NOMO-1 (cell line): ENCODE measurements around the gene POU2AF1.

Source experiments
- DNase-seq, 2 experiments: peaks; one replicate each; lab custom pipeline; 2025; ENCODE audit not compliant: unreplicated experiment in 2 of 2; lab: John Stamatoyannopoulos, UW

The POU2AF1 gene

GRCh38 chr11:111349191-111349695 lies 29.8 kb downstream of the POU2AF1 start:
- no peak for DNase-seq

DNA sequence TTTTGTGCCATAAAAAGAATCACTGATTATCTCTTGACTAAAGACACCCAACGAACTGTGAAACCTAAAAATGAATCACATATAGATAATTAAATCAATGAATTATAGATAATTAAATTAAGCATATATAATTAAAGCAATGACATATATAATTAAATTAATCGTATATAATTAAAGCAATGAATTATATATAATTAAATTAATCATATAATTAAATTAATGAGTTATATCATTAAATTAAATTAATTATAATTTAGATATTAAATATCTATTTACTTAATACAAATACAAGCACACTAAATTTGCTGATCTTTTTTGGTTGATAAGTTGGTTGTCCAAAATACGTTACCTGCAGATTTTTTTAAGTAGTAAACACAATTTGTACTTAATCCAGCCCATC lies 30.9 kb downstream of the POU2AF1 start:
- DNase-seq: no peak

GRCh38 chr11:111347723-111348115 lies 31.4 kb downstream of the POU2AF1 start:
- DNase-seq: no peak

DNA sequence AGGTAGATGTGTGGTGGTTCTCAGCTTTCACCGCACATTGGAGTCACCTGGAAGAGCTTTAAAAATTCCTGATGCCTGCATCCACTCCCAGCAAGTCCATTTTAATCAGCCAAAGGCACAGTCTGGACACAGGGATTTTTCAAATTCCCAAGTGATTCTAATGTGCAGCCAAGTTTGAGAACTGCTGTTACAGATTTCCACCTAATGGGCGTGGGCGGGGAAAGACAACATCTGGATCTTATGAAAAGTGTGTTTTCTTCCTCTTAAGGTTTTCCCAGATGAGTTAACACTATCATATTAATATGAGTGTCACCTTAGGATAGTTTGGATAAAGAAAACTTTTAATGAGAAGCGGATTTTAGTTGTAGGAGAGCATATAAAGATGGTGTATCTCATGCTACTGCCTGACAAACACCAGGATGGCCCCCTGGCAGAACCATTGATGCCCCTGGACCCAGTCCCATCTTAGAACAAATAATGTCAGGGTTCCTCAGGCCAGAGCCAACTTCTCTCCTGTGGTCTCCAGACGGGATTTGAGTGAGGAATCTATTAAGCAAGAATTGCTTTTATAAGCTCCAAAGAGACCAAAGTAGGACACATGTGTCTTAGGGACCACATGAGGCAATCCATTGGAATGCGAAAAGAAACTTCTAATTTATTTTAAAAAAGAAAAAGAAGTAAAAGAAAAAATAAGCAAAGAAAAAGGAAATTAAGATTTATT lies 31.9 kb downstream of the POU2AF1 start:
- no peak for DNase-seq

DNA sequence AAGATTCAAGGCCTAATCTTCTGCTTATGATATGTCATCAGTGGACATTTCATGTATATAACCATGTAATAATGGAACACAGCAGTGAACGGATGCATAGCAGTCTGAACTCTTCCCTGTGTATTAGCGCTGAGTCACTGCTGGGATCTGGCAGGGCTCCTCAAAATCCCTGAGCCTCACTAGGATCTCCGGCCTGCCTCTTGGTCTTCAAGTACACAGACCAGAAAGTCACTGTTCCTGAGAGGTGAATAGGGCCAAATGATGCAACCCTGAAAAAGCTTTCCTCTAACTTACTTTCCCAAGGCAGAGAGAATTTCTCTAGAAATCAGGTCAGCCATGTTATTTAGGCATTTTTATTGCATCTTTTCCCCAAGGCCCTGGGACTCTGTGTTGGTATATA lies 35.0 kb downstream of the POU2AF1 start:
- DNase-seq: no peak

- DNase-seq: no peak
These were observed 36.7 kb downstream of the POU2AF1 start for GRCh38 chr11:111342329-111342728.

GRCh38 chr11:111339758-111340388 lies 39.2 kb downstream of the POU2AF1 start:
- no peak for DNase-seq

DNA sequence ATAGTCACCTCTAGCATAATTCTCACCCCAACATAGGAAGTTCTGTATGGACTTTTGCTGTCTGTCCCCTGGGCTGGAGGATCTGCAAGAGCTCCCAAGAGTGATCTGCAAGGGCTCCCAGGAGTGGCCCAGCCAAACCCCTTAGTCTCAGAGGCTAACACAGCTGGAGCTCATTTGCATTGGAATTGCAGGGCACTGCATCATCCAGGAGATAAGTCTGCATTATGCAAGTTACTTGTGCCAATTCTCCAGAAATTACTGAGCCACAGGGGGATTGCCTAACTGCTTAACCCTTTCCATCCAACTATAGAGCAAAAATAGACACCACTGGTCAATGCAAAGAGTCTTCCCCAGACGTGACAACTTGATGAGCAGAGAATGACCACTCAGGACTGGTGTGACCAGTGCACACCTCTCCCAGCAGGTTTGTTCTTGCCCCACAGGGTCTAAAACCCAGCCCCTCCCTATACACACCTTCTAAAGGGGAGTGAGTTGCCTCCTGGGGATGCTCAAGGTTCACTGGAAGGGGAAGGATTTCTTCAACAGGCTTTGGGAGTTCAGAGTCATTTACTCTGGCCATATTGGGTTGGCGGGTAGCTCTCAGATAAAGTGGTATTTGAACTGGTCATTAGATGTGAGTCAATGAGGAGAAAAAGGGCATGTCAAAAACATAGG lies 42.4 kb downstream of the POU2AF1 start:
- DNase-seq: peak in 1 of 2 experiments; percentile 3

DNA sequence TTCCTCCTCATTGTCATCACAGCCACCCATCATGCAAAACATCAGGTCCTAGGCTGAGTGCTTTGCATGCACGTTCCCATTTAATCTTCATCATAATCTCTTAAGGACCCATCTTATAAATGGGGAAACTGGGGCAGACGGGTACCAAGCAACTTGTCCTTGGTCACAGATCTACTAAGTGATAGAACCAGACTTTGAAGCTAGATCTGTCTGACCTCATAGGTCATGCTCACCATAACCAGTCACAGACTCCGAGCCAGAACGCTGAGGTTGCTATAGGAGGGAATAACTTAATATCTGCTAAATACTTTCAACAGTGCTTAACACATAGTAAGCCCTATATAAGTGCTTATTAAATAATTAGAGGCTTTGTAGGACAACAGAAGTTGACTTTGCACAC lies 43.0 kb downstream of the POU2AF1 start:
- DNase-seq: no peak

DNA sequence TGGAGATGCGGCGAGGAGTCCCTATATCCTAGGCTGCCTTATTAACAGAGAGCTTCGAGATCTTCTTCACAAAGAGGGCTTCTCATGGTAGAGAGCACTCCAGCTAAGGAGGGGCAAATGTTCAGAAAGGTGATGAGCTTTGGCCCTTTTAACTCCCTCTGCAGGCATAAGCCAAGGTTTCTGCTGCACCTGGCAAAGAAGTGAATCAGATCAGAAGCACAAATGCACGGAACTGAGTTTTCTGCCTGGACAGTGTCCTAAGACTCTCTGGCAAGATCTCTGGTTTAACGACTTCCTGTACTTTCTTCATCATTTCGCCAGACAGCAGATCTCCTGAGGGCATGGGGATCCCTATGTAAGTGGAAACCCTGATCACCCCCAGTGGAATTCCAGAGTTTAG lies 43.5 kb downstream of the POU2AF1 start:
- DNase-seq: no peak

- no peak for DNase-seq
These were observed 44.3 kb downstream of the POU2AF1 start for GRCh38 chr11:111334532-111335502.

DNA sequence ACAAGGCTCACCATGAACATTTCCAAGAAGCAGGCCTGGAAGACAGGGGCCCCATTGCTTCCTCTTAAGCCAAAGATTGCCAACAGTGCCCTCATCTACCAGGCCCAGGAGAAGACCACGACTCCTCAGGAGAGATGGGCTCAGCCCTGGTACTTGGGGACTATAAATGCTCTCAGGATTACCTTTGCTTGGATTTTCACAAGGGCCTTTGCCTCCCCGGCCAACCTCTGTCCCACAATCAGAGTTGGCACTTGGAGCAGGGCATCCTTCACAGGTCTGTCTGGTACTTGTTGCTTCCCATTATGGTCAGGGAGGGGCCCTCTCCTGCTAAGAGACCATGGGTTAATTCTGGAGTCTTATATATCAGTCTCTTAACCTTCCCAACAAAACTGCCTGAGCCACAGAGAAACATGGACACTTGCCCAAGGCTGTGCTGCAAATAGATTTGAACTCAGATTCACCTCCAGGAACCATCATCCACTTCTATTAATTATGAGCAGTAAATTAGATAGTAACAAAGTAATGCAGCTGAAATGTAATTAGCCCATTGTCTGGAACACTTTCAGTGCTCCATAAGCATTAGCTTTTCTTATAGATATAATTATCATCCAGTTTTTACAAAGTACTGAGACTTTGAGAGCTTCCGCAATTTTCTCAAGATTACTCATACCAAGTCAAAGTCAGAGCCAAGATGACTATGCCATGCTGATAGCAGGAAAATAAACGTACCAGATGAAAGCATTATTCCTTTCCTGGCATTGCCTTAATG lies 47.2 kb downstream of the POU2AF1 start:
- DNase-seq: no peak

DNA sequence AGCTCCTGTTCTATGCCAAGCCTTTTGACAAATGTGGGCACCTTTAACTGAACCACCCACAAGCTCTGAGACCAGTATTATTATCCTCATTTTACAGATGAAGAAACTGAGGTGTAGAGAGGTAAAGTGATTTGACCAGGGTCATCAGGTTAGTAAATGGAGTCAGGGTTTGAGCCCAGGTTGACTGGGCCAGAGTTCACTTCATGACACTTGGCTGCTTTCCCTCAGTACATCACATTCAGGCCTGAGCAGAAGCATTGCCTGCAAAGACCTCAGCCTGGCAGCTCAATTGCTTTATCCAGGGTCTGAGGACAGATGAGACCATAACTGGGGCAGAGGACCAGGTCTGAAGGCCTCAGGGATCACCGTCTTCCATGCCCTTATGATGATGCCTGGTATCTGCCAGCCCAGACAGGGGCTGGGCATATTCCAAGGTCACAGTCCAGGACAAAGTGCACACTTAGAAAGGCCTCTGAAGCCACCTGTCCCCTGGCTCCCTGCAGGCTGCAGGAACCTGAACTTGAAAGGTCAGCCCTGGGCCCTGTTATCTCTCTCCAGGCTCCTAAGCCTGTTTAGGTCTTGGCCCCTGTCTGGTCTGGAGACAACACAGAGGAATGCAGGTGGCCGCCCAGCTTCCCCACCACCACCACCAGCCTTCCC lies 48.7 kb downstream of the POU2AF1 start:
- DNase-seq: no peak

- no peak for DNase-seq
These were observed 49.5 kb downstream of the POU2AF1 start for GRCh38 chr11:111329306-111330204.

GRCh38 chr11:111327908-111328624 lies 51.0 kb downstream of the POU2AF1 start:
- DNase-seq: no peak

DNA sequence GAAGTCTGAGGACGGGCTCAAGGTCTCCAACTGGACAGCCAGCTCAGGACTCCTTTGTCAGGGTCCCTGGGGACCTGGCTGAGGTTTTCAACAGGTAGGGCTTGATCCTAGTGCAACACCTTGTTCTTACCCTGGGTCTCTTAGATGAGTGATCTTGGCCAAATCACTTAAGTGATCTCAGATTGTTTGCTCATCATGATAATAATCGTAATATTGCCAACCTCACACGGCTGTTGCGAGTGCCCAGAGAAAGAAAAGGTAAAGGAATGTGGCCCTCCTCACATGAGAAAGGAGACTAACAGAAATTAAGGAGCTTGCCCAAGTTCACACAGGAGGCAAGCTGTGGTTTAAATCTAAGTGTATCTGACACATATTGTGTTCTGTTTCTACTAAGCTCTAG lies 52.3 kb downstream of the POU2AF1 start:
- DNase-seq: no peak

GRCh38 chr11:111325259-111325658 lies 53.8 kb downstream of the POU2AF1 start:
- DNase-seq: no peak

DNA sequence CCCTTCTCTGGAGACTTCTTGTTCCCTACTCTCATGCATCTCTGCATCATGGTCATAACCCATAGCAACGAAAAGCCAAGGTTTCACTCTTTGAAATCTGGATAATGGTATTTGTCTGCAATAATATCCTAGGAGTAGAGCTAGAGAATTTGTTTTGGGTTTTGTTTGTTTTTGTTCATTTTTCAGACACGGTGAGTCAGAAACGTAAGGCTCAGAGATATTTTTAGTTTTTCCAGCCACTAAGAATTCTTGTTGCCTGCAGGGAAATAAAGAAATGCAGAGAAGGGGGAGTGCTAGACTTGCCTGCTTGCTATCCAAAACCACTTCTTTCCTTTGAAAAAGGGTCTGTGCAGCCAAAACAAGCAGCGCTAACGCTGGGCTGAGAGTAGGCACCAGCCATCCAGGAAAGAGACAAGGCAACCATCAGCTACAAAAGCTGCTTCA lies 54.8 kb downstream of the POU2AF1 start:
- no peak for DNase-seq
